Measurements from ENCODE around the gene MAP2. TPM values are rescaled to one million over a fixed set of nuclear protein-coding genes. Genes with fewer than 3 reads are reported as not detected.

The MAP2 gene
- total RNA-seq, 1 donor from 2014 or later: 0.05 TPM

GRCh38 chr2:209638346-209638745, 214.5 kb downstream of the MAP2 start:
- intact Hi-C loops (cut with micrococcal nuclease): no loop called here

GRCh38 chr2:209640358-209640757, 216.5 kb downstream of the MAP2 start:
- intact Hi-C loops (cut with micrococcal nuclease): no loop called here

- intact Hi-C loops (cut with micrococcal nuclease): no loop called here
Observed at GRCh38 chr2:209642146-209642820, 218.4 kb downstream of the MAP2 start.

- intact Hi-C loops (cut with micrococcal nuclease): no loop called here
Observed at GRCh38 chr2:209644842-209645241, 221.0 kb downstream of the MAP2 start.

GRCh38 chr2:209648714-209649113, 224.9 kb downstream of the MAP2 start:
- intact Hi-C loops (cut with micrococcal nuclease): no loop called here

- intact Hi-C loops (cut with micrococcal nuclease): no loop called here
Observed at GRCh38 chr2:209653134-209653533, 229.3 kb downstream of the MAP2 start.

GRCh38 chr2:209661286-209661894, 237.5 kb downstream of the MAP2 start:
- intact Hi-C loops (cut with micrococcal nuclease): no loop called here

GRCh38 chr2:209662021-209662420, 238.2 kb downstream of the MAP2 start:
- intact Hi-C loops (cut with micrococcal nuclease): no loop called here

GRCh38 chr2:209663139-209663538, 239.3 kb downstream of the MAP2 start:
- intact Hi-C loops (cut with micrococcal nuclease): no loop called here

GRCh38 chr2:209663656-209664055, 239.8 kb downstream of the MAP2 start:
- intact Hi-C loops (cut with micrococcal nuclease): no loop called here

- intact Hi-C loops (cut with micrococcal nuclease): no loop called here
Observed at GRCh38 chr2:209666296-209666695, 242.4 kb downstream of the MAP2 start.

- intact Hi-C loops (cut with micrococcal nuclease): no loop called here
Observed at GRCh38 chr2:209671020-209671680, 247.3 kb downstream of the MAP2 start.

GRCh38 chr2:209673811-209674210, 250.0 kb downstream of the MAP2 start:
- intact Hi-C loops (cut with micrococcal nuclease): no loop called here

- intact Hi-C loops (cut with micrococcal nuclease): no loop called here
Observed at GRCh38 chr2:209680596-209680995, 256.7 kb downstream of the MAP2 start.

- intact Hi-C loops (cut with micrococcal nuclease): no loop called here
Observed at GRCh38 chr2:209681201-209681735, 257.4 kb downstream of the MAP2 start.

GRCh38 chr2:209682646-209683045, 258.8 kb downstream of the MAP2 start:
- intact Hi-C loops (cut with micrococcal nuclease): no loop called here

- intact Hi-C loops (cut with micrococcal nuclease): no loop called here
Observed at GRCh38 chr2:209685340-209685739, 261.5 kb downstream of the MAP2 start.

GRCh38 chr2:209685963-209686362, 262.1 kb downstream of the MAP2 start:
- intact Hi-C loops (cut with micrococcal nuclease): no loop called here

- intact Hi-C loops (cut with micrococcal nuclease): no loop called here
Observed at GRCh38 chr2:209686448-209686847, 262.6 kb downstream of the MAP2 start.

- intact Hi-C loops (cut with micrococcal nuclease): no loop called here
Observed at GRCh38 chr2:209687323-209687969, 263.6 kb downstream of the MAP2 start.

GRCh38 chr2:209688385-209688784, 264.5 kb downstream of the MAP2 start:
- intact Hi-C loops (cut with micrococcal nuclease): no loop called here

Data from T-helper 2 cell treated with Interferon-gamma antibody and Interleukin-4, amounts not matched to agents 100 ng/mL and 5 ng/mL, for 36 hours (primary cell).